ENCODE measurements around the gene DSCAML1.
A peak's percentile ranks its signal among the peaks of the same experiment; 100 is the strongest.

Gene DSCAML1

DNA sequence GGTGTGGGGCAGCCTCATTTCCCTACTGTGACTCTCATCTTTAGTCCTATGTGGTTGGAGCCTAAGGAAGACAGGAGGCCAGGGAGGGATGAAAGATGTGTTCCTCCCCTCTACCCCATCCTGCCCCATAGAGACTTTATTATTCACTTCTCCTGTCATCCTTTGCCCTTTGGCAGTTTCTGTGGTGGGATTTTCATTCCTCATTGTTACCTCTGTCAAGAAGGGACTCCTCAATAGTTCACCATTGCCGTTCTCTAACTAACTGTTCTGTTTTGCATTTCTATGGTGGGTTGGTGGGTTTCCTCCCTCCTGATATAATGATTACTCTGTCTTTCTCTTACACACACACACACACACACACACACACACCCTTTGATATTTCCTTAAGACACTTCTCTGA is 202.3 kb downstream of the DSCAML1 start:
- no peak overlapping the region for H2BK15ac ChIP-seq (ENCODE audit: low read length)
- H3K4me1 ChIP-seq (ENCODE audit: control insufficient read depth in 2 of 2, insufficient read depth in 1 of 2, low read depth in 1 of 2, low read length in 2 of 2) = peaks cover 0 to 3% of the 10 kb centered on the region in 2 donors
- H3K23ac ChIP-seq (ENCODE audit: low read depth, low read length, poor library complexity) = peak overlapping the region; percentile 20
- no peaks in the 10 kb centered on the region for H3K79me1 ChIP-seq (ENCODE audit: low read depth, low read length)
- peak overlapping the region; percentile 36 for H3K18ac ChIP-seq (ENCODE audit: low read length)
- no peak overlapping the region for H4K91ac ChIP-seq (ENCODE audit: low read depth, low read length, poor library complexity)
- H3K4me2 ChIP-seq (ENCODE audit: insufficient read depth, low read length, poor library complexity, severe bottlenecking) = no peak overlapping the region
- peaks cover 0 to 3% (median 0%) of the 10 kb centered on the region in 3 experiments for H3K27me3 ChIP-seq (ENCODE audit: control insufficient read depth in 3 of 3, insufficient read depth in 3 of 3, low read depth in 1 of 3, low read length in 3 of 3)
- DNase-seq (ENCODE audit: low spot score) = no peak
- H2BK120ac ChIP-seq (ENCODE audit: low read depth, low read length) = no peak overlapping the region
- no peak overlapping the region for H2BK12ac ChIP-seq (ENCODE audit: low read length)
- no peak overlapping the region for H3K4me3 ChIP-seq (ENCODE audit: low read length in 2 of 2)
- no CpG with 5 or more reads among the region's 1 CpG for WGBS, 2 donors (ENCODE audit: extremely low coverage in 2 of 2, insufficient read length in 2 of 2, insufficient replicate concordance in 1 of 2)
- H3K36me3 ChIP-seq (replicated peaks in 1 of 2; ENCODE audit: control insufficient read depth in 2 of 2, insufficient read depth in 2 of 2, low read length in 2 of 2) = no peaks in the 10 kb centered on the region
- no peak overlapping the region for H3K4ac ChIP-seq (ENCODE audit: low read length)
- no peaks in the 10 kb centered on the region for H3K9me3 ChIP-seq (replicated peaks in 1 of 2; ENCODE audit: control insufficient read depth in 2 of 2, insufficient read depth in 1 of 2, low read depth in 1 of 2, low read length in 2 of 2)
- no peak overlapping the region for H2AK5ac ChIP-seq (ENCODE audit: low read depth, low read length)
- H4K8ac ChIP-seq (ENCODE audit: low read depth, low read length) = no peak overlapping the region
- no peak overlapping the region for H3K14ac ChIP-seq (ENCODE audit: low read length)
- no peak overlapping the region for H3K27ac ChIP-seq (replicated peaks; ENCODE audit: low read length)
- no peak overlapping the region for H2AFZ ChIP-seq (ENCODE audit: low read length)
- no peak overlapping the region for H2BK5ac ChIP-seq (ENCODE audit: low read length)
- no peak overlapping the region for H3K9ac ChIP-seq (ENCODE audit: low read depth, low read length, poor library complexity)

DNA sequence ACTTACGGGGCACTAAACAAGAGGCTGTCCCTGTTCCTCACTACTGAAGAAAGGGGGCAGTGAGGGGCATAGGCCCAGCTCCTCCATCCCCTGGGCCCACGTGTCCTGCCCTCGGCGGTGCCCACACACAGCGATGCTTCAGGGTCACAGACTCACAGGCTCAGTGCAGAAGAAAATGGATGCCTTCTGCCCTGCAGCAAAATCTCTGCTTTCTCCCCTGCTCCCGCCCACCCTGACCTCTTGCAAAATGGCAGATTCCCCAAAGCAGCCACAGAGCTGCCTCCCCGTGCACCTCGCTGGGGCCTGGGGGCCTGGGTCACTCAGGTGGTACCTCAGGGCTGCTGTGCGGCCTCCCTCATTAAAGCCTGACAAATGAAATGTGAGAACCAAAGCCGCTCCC is 204.0 kb downstream of the DSCAML1 start:
- Histone ChIP-seq H2AFZ (ENCODE audit: low read length) (no peak overlapping the region), H3K23ac (ENCODE audit: low read depth, low read length, poor library complexity) (no peak overlapping the region), H3K4me2 (ENCODE audit: insufficient read depth, low read length, poor library complexity, severe bottlenecking) (no peak overlapping the region), H3K36me3 (replicated peaks in 1 of 2; ENCODE audit: control insufficient read depth in 2 of 2, insufficient read depth in 2 of 2, low read length in 2 of 2) (no peaks in the 10 kb centered on the region), H3K9ac (ENCODE audit: low read depth, low read length, poor library complexity) (no peak overlapping the region), H3K14ac (ENCODE audit: low read length) (no peak overlapping the region), H3K4ac (ENCODE audit: low read length) (no peak overlapping the region), H2BK15ac (ENCODE audit: low read length) (no peak overlapping the region), H3K9me3 (replicated peaks in 1 of 2; ENCODE audit: control insufficient read depth in 2 of 2, insufficient read depth in 1 of 2, low read depth in 1 of 2, low read length in 2 of 2) (no peaks in the 10 kb centered on the region), H3K79me1 (ENCODE audit: low read depth, low read length) (no peaks in the 10 kb centered on the region), H3K27ac (replicated peaks; ENCODE audit: low read length) (no peak overlapping the region), H2BK120ac (ENCODE audit: low read depth, low read length) (no peak overlapping the region), H4K8ac (ENCODE audit: low read depth, low read length) (no peak overlapping the region), H3K18ac (ENCODE audit: low read length) (no peak overlapping the region), H4K91ac (ENCODE audit: low read depth, low read length, poor library complexity) (no peak overlapping the region), H3K4me3 (ENCODE audit: low read length in 2 of 2) (no peak overlapping the region), H3K27me3 (ENCODE audit: control insufficient read depth in 3 of 3, insufficient read depth in 3 of 3, low read depth in 1 of 3, low read length in 3 of 3) (peaks cover 0 to 3% (median 0%) of the 10 kb centered on the region in 3 experiments), H3K4me1 (ENCODE audit: control insufficient read depth in 2 of 2, insufficient read depth in 1 of 2, low read depth in 1 of 2, low read length in 2 of 2) (peaks cover 0 to 13% of the 10 kb centered on the region in 2 donors), H2BK12ac (ENCODE audit: low read length) (no peak overlapping the region), H2AK5ac (ENCODE audit: low read depth, low read length) (no peak overlapping the region), H2BK5ac (ENCODE audit: low read length) (no peak overlapping the region)
- no CpG with 5 or more reads among the region's 10 CpGs for WGBS, 2 donors (ENCODE audit: extremely low coverage in 2 of 2, insufficient read length in 2 of 2, insufficient replicate concordance in 1 of 2)
- DNase-seq (ENCODE audit: low spot score) = no peak

DNA sequence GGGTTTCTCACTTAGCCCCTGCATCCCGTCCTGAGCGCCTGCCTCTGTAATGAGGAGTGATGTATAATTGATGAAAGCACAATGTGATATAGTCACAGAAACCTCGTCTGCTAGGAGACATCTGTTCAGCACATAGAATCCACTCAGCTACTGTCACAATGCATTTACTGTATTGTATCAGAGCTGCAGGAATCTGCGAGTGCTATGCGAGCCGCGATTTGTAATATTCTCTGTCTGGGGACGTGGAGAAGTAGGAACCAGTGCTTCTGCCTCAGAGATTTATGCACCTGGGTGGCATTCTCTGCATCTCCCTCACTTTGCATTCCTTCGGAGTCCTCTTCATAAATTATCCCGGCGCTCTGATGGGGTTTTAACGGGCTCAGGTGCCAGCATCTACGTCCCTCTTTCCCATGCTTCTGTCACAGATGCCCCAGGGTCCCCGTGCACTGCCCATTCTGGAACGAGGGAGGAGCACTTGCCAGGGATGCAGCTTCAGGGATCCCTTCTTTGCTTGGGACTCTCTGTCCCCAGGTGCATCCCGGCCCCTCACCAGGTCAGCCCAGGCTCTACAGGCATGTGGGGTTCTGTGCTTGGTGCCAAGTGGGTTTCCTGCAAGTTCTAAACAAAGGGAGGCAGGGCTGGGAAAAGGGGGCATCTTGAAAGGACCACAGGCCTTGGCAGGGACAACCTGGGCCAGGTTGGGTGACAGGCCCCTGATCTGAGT is 205.5 kb downstream of the DSCAML1 start:
- H2BK120ac ChIP-seq (ENCODE audit: low read depth, low read length) = no peak overlapping the region
- no peak overlapping the region for H3K14ac ChIP-seq (ENCODE audit: low read length)
- H3K27ac ChIP-seq (replicated peaks; ENCODE audit: low read length) = no peak overlapping the region
- H2AK5ac ChIP-seq (ENCODE audit: low read depth, low read length) = peak overlapping the region; percentile 1
- no peak overlapping the region for H4K8ac ChIP-seq (ENCODE audit: low read depth, low read length)
- no peaks in the 10 kb centered on the region for H3K36me3 ChIP-seq (replicated peaks in 1 of 2; ENCODE audit: control insufficient read depth in 2 of 2, insufficient read depth in 2 of 2, low read length in 2 of 2)
- peaks cover 0 to 3% (median 0%) of the 10 kb centered on the region in 3 experiments for H3K27me3 ChIP-seq (ENCODE audit: control insufficient read depth in 3 of 3, insufficient read depth in 3 of 3, low read depth in 1 of 3, low read length in 3 of 3)
- H3K9ac ChIP-seq (ENCODE audit: low read depth, low read length, poor library complexity) = no peak overlapping the region
- no peak overlapping the region for H3K18ac ChIP-seq (ENCODE audit: low read length)
- H3K4me1 ChIP-seq (ENCODE audit: control insufficient read depth in 2 of 2, insufficient read depth in 1 of 2, low read depth in 1 of 2, low read length in 2 of 2) = peaks cover 0 to 13% of the 10 kb centered on the region in 2 donors
- H3K23ac ChIP-seq (ENCODE audit: low read depth, low read length, poor library complexity) = no peak overlapping the region
- H2BK15ac ChIP-seq (ENCODE audit: low read length) = no peak overlapping the region
- H2AFZ ChIP-seq (ENCODE audit: low read length) = no peak overlapping the region
- H3K4ac ChIP-seq (ENCODE audit: low read length) = no peak overlapping the region
- no peak overlapping the region for H2BK12ac ChIP-seq (ENCODE audit: low read length)
- H4K91ac ChIP-seq (ENCODE audit: low read depth, low read length, poor library complexity) = no peak overlapping the region
- H3K9me3 ChIP-seq (replicated peaks in 1 of 2; ENCODE audit: control insufficient read depth in 2 of 2, insufficient read depth in 1 of 2, low read depth in 1 of 2, low read length in 2 of 2) = no peaks in the 10 kb centered on the region
- H3K4me3 ChIP-seq (ENCODE audit: low read length in 2 of 2) = no peak overlapping the region
- no peak for DNase-seq (ENCODE audit: low spot score)
- H3K79me1 ChIP-seq (ENCODE audit: low read depth, low read length) = no peaks in the 10 kb centered on the region
- H3K4me2 ChIP-seq (ENCODE audit: insufficient read depth, low read length, poor library complexity, severe bottlenecking) = no peak overlapping the region
- no CpG with 5 or more reads among the region's 16 CpGs for WGBS, 2 donors (ENCODE audit: extremely low coverage in 2 of 2, insufficient read length in 2 of 2, insufficient replicate concordance in 1 of 2)
- no peak overlapping the region for H2BK5ac ChIP-seq (ENCODE audit: low read length)

- peaks cover 0 to 3% (median 0%) of the 10 kb centered on the region in 3 experiments for H3K27me3 ChIP-seq (ENCODE audit: control insufficient read depth in 3 of 3, insufficient read depth in 3 of 3, low read depth in 1 of 3, low read length in 3 of 3)
- no CpG with 5 or more reads among the region's 11 CpGs for WGBS, 2 donors (ENCODE audit: extremely low coverage in 2 of 2, insufficient read length in 2 of 2, insufficient replicate concordance in 1 of 2)
- H3K9ac ChIP-seq (ENCODE audit: low read depth, low read length, poor library complexity) = no peak overlapping the region
- no peak overlapping the region for H2AK5ac ChIP-seq (ENCODE audit: low read depth, low read length)
- peaks cover 3 to 22% of the 10 kb centered on the region in 2 donors for H3K4me1 ChIP-seq (ENCODE audit: control insufficient read depth in 2 of 2, insufficient read depth in 1 of 2, low read depth in 1 of 2, low read length in 2 of 2)
- no peak for DNase-seq (ENCODE audit: low spot score)
- H2BK12ac ChIP-seq (ENCODE audit: low read length) = no peak overlapping the region
- no peak overlapping the region for H2AFZ ChIP-seq (ENCODE audit: low read length)
- H3K4me2 ChIP-seq (ENCODE audit: insufficient read depth, low read length, poor library complexity, severe bottlenecking) = no peak overlapping the region
- H3K18ac ChIP-seq (ENCODE audit: low read length) = no peak overlapping the region
- H3K9me3 ChIP-seq (replicated peaks in 1 of 2; ENCODE audit: control insufficient read depth in 2 of 2, insufficient read depth in 1 of 2, low read depth in 1 of 2, low read length in 2 of 2) = no peaks in the 10 kb centered on the region
- H4K8ac ChIP-seq (ENCODE audit: low read depth, low read length) = no peak overlapping the region
- no peak overlapping the region for H2BK120ac ChIP-seq (ENCODE audit: low read depth, low read length)
- no peak overlapping the region for H2BK5ac ChIP-seq (ENCODE audit: low read length)
- no peak overlapping the region for H3K4ac ChIP-seq (ENCODE audit: low read length)
- no peaks in the 10 kb centered on the region for H3K79me1 ChIP-seq (ENCODE audit: low read depth, low read length)
- no peak overlapping the region for H3K27ac ChIP-seq (replicated peaks; ENCODE audit: low read length)
- H3K14ac ChIP-seq (ENCODE audit: low read length) = no peak overlapping the region
- no peak overlapping the region for H3K4me3 ChIP-seq (ENCODE audit: low read length in 2 of 2)
- H3K23ac ChIP-seq (ENCODE audit: low read depth, low read length, poor library complexity) = no peak overlapping the region
- no peak overlapping the region for H2BK15ac ChIP-seq (ENCODE audit: low read length)
- H3K36me3 ChIP-seq (replicated peaks in 1 of 2; ENCODE audit: control insufficient read depth in 2 of 2, insufficient read depth in 2 of 2, low read length in 2 of 2) = no peaks in the 10 kb centered on the region
- H4K91ac ChIP-seq (ENCODE audit: low read depth, low read length, poor library complexity) = no peak overlapping the region
Measured at GRCh38 chr11:117589063-117589462, 208.0 kb downstream of the DSCAML1 start.
